GM18498 (cell line): ENCODE data around the gene RIMKLA.

ENCODE experiments used
- ATAC-seq: cut with Tn5 transposase; IDR thresholded peaks from one replicate; pipeline ENCODE4 v1.9.1; 2021; ENCODE audit warnings: mild to moderate bottlenecking, moderate library complexity; ENCODE audit not compliant: unreplicated experiment

Gene RIMKLA

DNA sequence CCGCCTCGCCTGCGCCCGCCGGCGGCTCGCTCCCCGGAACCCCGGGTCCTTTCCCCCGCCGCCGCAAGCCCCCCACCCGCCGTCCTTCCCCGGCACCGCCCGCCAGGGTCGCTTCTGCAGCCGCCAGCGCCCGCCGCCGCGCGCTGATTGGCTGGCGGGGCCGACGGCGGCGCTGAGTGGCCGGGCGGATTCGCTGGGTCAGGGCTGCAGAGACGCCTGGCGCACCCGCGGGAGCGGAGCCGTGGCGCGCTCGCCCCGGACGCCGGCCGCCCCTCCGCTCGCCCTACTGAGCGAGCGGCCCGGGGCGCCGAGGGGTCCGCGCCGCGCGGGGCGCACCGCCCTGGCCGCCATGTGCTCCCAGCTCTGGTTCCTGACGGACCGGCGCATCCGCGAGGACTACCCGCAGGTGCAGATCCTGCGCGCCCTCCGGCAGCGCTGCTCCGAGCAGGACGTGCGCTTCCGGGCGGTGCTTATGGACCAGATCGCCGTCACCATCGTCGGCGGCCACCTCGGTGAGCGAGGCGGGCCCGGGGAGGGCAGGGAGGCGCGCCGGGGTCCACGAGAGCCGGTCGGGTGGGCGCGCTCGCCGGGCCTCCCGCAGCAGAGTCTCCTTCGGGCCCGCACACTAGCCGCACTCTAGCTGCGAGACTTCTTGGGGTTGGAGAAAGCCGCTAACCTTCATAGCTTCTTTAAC lies at the start of gene RIMKLA:
TSS of gene RIMKLA (plus strand) at position 207 of the 694 bp plus-strand sequence. CDS start at position 350, 143 bp downstream.
- ATAC-seq = peak; percentile 86

DNA sequence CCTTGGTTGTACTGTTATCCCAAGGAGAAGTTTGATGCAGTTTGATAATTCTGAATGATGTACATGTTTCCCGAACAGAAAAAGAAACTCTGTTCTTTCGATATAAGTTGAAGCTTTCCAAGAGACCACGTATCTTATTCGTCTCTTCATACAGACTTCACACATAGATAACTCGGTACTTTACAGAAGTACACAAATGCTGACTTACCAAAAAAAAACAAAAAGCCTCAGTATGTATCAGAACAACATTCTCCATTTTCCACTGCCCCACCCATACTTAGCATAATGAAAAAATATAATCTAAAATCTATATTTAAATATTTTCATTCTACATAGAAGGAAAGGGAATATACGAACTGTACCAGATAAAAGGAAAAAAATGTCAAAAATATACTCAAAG lies 47.7 kb upstream of the RIMKLA start:
- no peak for ATAC-seq

GRCh38 chr1:42333662-42334239 lies 46.8 kb upstream of the RIMKLA start:
- no peak for ATAC-seq

DNA sequence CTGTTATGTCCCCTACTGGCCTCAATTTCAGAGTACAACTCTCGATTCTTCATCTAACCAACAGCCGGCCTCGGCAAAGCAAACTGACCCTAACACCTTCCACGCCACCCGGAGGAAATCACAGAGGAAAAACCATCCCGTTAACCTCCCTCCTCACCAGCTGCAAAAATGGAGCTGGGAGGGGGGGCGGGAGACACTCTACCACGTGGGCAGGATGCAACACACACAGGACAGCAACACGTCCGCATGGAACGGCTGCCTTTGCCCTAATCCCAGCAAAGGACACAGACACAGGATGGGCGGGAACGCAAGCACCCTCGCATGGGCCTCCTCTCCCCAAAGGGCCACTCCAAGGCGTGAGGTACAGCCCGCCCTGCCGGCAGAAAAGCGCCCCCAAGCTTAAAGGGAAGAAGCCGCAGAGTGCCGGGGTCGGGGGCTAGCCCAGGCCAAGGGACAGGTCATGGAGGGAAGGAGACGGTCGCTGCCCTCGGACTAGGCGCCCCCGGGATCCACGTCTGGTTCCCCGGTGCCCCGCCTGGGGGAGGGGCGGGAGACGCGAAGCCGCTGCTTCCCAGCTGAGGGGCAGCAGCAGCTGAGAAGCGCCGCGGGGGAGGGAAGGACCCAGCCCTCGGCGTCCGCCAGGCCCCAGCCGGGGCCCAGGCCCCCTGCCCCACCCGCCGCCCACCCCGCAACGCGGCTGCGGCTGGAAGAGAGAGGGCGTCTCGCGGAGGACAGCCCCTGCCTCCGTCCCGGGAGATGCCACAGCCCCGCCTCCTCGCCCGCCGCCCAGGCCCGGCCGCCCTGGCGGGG lies 46.1 kb upstream of the RIMKLA start:
- ATAC-seq = peak; percentile 53

DNA sequence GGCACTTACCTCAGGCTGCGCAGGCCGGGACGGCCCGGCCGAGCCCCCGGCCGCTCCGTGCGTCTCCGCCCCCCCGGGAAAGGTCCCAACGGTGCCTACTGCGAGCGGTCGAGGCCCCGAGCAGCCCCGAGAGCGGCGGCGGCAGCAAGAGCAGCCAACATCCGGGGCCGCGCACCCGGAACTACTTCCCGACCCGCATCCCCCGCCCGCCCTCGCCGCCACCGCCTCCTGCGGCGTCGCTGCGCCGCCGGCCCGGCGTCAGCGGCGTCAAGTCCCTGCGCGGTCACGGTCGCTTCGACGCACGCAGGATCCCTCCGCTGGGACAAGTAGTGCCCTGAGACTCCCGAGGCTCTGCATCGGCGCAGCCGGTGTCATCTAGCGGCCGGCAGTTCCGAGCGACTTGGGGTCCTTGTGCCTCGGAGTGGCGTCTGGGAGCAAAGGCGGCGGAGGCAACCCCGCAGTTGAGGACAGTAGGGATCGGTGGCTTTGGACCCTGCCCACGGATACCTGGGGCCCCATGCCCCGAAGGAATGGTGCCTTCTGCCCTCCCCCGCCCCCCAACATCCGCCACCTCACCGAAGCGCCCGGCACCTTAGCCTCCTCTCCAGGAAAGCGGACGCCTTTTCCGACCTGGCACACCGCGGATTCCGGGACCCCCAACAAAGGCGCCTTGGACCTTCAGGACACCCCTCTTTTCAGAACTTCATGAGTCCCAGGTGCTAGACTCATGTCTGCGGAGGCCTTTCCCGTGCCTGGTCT lies 45.4 kb upstream of the RIMKLA start, which contains the start of gene FOXJ3:
TSS of gene FOXJ3 (minus strand) at position 186 of the 759 bp plus-strand sequence. CDS start 24,142 bp downstream, outside the sequence.
- peak; percentile 77 for ATAC-seq

DNA sequence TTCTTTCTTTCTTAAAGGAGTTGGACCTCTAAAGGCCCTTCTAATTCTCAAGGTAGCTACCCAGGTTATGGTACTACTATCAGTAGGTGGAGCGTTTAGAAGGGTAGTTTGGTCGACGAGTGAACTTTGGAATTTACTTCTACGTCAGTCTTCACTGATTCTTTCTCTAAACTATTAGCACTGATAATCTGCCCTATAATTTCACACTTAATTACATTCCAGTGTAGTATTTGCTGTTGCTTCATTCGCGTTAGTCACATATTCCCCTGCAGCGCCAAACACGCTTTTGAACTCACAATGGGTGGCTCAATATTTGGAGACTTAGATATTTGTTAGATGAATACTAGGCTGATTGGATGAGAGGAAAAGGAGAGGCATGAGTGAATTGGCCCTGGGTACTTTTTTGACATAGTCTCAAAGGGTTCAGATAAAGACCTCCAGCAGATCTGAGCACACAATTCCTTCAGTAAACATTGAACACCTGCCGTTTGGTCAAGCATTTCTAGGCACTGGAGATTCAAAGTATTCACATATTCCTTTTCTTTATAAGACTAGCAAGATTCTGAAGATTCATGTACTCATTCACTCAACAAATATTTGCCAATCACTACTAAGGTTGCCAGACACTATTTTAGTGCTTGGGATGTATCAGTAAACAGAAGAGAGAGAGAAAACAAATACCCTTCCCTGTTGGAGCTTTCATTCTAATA lies 44.6 kb upstream of the RIMKLA start:
- ATAC-seq = peak; percentile 4

DNA sequence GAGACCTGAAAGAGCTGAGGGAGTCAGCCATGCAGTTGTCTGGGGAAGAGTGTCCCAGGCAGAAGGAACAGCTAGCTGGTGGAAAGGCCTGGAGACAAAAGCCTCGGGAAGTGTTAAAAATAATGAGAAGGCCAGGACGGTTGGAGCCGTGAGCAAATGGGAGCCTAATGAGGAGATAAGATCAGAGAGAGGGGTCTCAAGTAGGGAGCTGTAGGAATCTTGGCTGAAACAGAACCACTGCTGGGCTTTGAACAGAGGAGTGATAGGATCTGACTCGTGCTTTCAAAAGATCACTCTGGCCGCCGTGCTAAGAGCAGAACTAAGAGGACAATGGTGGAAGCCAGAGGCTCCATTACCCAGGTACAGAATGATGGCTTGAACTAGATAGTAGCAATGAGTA lies 43.6 kb upstream of the RIMKLA start:
- no peak for ATAC-seq

GRCh38 chr1:42340093-42340492 lies 40.5 kb upstream of the RIMKLA start:
- ATAC-seq = no peak

- ATAC-seq = no peak
Observed at GRCh38 chr1:42340901-42341300, 39.7 kb upstream of the RIMKLA start.

- ATAC-seq = no peak
Observed at GRCh38 chr1:42343049-42343448, 37.5 kb upstream of the RIMKLA start.

GRCh38 chr1:42348498-42348897 lies 32.1 kb upstream of the RIMKLA start:
- ATAC-seq = no peak

DNA sequence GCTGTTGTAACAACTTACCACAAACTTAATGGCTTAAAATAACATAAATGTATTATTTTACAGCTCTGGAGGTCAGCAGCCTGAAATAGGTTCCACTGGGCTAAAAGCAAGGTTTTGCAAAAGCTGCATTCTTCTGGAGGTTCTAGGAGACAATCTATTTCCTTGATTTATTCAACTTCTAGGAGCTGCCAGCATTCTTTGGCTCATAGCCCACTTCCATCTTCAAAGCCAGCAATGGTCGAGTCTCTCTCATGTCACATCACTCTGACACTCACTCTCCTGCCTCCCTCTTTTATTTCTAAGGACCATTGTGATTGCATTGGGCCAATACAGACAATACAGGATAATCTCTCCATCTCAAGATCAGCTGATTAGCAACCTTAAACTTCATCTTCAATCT lies 30.5 kb upstream of the RIMKLA start:
- no peak for ATAC-seq

- peak; percentile 65 for ATAC-seq
Observed at GRCh38 chr1:42358791-42359190, 21.8 kb upstream of the RIMKLA start.

GRCh38 chr1:42359466-42359865 lies 21.1 kb upstream of the RIMKLA start:
- no peak for ATAC-seq

DNA sequence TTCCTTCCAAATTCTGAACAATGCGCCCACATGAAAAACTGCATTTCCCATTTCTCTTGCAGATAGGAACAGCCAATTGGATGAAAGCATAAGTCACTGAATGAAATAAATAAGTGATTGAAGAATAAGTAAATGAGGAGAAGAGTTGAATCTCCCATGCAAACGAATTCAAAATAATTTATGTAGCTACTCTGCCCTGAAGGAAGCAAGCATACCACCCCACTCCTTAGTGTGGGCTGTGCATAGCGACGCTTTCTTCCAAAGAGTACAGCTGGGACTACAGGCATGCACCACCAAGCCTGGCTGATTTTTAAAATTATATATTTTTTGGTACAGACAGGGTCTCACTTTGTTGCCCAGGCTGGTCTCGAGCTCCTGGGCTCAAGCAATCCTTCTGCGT lies 16.5 kb upstream of the RIMKLA start:
- ATAC-seq = no peak

DNA sequence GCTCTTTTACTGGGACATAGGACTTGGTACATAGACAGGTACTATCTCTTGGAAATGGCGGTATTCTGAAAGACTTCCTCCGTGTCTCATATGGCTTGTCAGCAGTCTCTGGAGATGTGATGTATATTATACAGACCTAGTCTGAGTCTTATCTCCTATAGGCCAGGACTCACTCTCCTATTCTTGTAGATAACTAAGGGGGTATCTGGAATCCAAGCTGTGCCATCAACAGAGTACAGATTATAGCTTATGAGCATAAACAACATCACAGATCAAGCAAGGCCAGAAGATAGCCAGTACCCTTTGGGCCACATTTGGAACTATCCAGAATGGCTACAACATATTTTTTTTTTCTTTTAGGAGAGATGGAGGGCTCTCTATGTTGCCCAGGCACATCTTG lies 16.1 kb upstream of the RIMKLA start:
- ATAC-seq = no peak

GRCh38 chr1:42365118-42365517 lies 15.5 kb upstream of the RIMKLA start:
- ATAC-seq = no peak

DNA sequence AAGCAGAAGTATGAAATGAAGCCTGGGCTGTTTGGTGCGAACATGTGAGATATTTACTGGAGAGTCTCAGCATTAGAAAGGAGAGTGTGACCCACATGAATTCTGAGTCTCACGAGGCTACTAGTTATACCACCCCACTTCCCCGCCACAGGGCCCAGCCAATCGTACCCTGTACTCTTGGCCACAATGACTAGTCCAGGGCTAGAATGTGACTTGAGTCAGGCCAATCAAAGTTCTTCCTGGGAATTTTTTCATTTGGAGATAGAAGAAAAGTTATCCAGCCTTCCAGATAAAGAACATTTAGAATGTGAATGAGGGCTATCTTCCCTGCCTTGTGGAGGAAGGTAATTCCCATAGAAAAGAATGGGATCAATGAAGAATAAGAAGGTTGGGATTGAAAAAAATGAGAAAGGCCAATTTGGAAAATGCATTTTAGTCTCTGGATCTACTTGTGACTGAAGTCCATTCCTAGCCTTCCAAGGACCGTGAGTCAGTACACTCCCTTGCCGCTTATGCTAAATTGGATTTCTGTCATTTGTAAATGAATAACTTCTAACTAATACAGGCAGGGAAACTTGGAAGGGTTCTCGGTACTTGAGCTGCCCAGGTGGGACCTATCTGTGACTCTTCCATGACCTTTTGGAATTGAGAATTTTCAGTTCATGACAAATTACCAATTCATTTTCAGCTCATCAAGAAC lies 12.3 kb upstream of the RIMKLA start:
- ATAC-seq = no peak

- ATAC-seq = no peak
Observed at GRCh38 chr1:42369471-42369870, 11.1 kb upstream of the RIMKLA start.
